HG02885 (cell line): Measurements from ENCODE around the gene SRMS.

Experiments used
- ATAC-seq: cut with Tn5 transposase; IDR thresholded peaks from one replicate; pipeline ENCODE4 v1.9.1; 2021; ENCODE audit warnings: mild to moderate bottlenecking; ENCODE audit not compliant: unreplicated experiment, poor library complexity

Gene SRMS

DNA sequence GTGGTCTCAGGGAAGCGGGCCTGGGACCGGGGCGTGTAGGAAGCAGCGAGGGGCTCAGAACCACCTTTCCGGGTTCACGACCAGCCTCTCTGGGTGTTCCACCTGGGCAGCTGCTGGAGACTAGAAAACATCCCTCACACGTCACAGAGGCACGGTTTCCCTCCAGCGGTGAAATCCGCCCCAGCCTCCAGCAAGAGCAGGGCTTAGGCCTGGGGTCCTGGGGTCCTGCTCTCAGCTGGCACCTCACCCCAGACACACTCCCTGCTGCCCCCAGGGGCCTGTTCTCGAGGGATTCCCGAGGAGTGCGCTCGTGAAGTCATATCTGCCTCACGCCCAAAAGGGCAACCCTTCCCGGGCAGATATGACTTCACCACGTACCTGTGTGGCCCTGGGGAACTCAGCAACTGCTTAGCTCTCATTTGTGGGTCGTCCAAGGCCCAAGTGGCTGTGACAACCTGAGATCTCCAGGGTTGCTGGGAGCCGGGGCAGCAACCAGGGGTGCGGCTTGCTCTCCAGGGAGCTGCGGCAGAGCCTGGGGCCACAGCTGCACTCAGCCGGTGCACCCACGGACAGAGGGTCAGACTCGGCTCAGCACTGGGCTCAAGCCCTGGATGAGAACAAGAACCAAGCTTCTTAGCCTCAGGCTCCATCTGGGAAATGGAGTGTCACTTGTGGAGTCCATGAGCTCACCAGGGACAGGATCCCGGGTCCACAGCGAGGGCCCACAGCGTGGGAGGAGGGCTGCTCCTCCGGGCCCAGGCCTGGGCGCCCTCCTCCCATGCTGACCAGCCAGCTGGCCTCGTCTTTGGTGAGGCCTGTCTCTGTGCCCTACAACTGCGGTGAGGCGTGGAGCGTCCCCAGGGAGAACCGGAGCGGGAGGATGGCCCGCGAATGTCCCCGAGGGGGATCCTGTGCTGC is 7.1 kb upstream of the SRMS start:
- ATAC-seq: no peak

DNA sequence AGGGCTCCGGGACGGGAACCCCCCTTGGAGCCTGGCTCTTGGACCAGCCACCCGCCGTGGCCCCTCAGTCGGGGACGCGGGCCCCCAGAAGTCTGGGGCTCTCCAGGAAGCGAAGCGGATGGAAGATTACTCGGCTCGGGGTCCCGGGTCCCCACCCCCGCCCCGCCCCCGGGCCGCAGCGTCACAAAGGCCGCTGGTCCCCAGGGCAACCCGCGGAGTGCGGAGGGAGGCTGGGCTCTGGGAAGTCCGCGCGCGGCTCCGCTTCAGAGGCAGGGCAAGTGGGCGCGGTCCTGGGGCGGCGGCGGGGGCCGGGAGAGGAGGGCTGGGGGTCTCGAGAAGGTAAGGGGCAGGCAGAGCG is 6.4 kb upstream of the SRMS start, which contains the start of gene FNDC11:
TSS of gene FNDC11 (plus strand) at position 227 of the 358 bp plus-strand sequence. CDS start 1,505 bp downstream, outside the sequence.
- ATAC-seq: no peak

DNA sequence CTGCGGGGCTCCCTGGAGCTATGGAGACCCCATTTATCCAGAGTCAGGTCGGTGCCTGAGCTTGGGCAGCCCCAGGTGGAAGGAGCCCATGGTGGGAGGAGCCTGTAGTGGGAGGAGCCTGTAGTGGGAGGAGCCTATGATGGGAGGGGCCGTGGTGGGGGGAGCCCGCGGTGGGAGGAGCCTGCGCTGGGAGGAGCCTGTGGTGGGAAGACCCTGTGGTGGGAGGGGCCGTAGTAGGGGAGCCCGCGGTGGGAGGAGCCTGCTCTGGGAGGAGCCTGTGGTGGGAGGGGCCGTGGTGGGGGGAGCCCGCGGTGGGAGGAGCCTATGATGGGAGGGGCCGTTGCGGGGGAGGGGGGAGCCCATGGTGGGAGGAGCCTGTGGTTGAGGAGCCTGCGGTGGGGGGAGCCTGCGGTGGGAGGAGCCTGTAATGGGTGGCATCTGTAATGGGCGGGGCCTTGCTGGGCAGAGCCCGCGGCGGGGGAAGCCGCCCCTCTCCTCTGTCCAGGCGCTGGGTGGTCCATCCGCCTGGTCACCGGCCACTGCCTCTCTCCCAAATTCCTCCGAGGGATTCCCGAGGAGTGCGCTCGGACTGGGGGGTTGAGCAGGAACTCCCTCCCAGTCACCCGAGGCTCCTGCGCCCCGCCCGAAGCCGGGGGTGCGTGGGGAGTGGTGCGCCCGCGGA is 5.8 kb upstream of the SRMS start:
- no peak for ATAC-seq

DNA sequence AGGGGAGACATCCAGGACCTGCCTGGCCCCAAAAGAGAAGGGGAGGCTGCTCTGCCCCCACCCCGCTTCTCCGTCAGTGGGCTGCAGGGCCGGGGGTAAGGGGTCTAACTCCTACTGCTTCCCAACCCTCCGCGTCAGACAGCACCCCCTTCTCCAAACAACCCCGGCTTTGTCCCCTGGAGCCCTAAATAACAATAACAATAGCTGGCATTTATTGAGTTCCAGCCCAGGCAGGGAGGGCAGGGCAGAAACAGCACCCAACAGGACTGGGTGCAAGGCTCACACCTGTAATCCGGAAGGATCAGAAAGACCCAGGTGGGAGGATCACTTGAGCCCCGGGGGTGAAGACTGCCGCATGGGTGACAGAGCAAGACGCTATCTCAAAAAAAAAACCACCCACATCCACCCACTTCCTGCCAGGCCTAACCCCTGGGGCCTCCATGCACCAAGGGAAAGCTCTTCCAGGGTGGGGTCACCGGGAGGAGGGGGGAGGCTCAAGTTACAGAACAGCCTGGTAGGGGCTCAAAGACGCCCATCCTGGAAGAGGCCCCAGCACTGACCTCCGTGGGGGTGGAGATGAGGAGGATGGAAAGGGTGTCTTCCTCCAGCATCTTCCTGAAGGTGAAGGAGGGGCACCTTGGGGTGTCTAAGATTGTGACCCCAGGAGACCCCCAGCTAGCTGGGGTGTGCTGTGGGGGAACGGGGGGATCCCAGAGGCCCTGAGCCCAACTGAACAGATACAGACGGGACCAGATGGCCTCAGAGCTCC is 5.1 kb upstream of the SRMS start:
- ATAC-seq: no peak

DNA sequence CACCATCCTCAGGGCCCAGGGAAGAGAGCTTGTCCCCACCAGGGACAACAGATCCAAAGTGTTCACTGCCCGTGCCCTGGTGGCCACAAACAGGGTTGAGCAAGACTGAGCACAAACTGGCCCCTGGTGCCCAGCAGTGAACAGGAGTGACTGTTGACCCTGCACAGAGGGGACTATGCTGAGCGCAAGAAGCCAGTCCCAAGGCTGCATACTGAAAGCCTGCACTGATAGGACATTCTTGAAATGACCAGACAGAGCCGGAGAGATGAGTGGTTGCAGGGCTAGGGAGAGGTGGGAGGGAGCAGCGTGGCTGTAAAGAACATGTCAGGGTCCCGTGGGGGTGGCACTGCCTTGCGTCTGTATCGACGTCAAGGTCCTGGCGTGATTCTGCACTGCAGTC is 3.5 kb upstream of the SRMS start:
- ATAC-seq: no peak

DNA sequence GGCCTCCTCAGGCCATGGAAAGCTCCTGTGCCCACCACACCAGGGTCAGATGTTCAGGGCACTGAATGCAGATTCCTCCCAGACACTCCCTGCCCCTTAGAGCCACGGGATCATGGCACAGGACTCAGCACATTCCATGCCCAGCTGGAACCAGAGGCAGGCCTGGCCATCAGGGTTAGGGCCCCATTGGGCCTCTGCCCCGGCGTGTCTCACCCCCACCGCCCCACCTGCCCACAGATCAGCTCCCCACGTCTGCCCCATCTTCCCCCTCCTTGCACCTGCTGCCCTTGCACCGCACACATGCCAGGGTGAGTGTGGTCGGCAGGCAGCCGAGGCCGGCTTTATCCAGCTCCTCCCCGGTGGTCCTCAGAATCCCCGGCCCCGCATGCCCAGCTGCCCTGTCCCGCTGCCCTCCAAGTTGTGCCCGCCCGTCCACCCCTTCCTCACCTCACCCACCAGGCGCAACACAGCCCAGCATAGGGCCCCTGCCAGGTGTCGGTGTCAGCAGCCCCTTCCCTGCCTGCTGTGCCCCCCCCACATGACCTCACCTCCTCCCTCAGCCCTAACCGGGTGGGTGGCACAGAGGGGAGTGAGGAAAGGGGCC is 2.2 kb upstream of the SRMS start:
- ATAC-seq: no peak

DNA sequence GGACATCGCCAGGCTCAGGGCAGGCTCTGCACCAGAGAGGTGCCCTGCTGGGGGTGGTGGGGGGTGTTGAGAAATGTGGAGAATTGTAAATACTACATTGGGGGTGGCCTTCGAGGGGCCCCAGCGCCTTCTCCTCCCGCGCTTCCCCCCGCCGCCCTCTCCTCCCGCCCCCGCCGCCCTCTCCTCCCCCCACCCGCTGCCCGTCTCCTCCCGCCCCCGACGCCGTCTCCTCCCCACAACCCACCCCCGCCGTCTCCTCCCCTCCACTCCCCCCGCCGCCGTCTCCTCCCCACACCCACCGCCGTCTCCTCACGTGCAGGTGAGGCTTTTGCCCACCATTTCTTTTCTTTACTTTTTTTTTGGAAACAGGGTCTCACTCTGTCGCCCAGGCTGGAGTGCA is 1.5 kb upstream of the SRMS start:
- no peak for ATAC-seq

DNA sequence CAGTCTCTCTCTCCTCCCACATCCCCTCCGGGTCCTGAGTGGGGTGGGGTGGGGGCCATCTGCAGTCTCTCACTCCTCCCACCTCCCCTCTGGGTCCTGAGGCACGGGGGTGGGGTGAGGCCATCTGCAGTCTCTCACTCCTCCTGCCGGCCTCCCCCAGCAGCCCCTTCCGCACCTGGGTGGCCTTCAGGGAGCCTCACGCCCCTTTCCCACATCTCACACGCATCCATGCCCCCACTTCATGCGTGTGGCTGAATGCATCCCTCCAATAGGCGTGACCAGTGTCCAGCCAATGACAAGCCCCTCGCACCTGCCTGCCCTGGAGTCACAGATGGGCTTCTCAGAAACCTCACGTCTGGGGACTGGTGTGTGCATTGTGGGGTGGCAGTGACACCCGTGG is 993 bp upstream of the SRMS start:
- no peak for ATAC-seq

DNA sequence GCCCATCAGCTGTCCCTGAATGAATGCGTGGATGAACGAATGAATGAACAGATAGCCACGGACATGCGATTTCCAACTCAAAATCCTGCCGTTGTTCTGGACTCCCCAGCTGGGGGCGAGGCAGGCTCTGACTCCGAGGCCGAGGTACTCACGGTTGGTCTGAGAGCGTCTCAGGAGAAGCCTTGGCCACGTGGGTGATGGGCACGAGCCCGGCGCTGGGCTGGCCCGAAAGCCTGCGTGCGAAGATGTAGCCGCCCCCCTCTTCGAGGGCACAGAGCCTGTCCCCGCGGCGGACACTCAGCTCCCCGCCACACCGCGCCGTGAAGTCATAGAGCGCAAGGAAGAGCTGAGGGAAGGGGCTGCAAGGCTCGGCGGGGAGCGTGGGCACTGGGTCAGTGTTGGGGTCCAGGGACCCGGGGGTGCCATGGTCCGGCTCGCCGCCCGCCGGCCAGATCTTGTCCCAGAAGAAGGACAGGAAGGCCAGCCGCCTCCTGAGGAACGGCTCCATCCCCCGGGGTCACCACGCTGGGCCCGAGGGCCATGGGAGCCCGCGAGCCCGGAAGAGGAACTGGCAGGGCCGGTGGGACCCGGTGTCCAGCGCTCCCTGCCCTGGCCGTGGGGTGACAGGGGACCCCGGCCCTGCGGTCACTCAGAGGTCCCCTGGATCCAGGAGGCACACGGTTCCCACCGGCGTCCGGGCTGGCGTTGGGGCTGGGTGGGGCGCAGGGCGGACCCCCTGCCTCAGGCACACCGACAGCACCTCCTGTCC is 409 bp downstream of the SRMS start:
- ATAC-seq: no peak

DNA sequence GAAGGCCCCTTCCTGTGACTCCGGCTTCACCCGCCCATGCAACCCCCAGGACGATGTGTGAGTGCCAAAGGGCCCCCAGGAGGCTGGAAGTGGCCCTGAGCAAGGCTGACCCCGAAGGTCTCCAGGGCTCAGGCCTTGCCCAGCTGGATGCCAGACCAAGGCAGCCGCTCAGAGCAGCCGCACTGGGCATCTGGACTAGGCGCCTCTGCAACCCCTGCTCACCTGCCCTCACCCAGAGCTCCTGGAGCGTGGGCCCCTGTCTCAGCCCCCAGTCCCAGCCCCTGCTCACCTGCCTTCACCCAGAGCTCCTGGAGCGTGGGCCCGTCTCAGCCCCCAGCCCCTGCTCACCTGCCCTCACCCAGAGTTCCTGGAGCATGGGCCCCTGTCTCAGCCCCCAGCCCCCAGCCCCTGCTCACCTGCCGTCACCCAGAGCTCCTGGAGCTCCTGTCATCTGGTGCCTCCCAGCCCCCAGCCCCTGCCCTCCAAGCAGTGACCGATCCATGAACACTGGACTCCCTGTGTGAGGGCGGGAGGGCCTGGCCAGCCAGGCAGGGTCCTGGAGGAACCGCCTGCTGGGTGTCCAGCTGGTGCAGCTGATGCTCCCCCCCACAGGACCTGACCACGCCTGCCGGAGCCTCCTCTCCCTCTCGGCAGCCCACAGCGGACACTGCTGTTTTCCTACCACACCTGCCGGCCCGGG is 1.1 kb downstream of the SRMS start:
- no peak for ATAC-seq

DNA sequence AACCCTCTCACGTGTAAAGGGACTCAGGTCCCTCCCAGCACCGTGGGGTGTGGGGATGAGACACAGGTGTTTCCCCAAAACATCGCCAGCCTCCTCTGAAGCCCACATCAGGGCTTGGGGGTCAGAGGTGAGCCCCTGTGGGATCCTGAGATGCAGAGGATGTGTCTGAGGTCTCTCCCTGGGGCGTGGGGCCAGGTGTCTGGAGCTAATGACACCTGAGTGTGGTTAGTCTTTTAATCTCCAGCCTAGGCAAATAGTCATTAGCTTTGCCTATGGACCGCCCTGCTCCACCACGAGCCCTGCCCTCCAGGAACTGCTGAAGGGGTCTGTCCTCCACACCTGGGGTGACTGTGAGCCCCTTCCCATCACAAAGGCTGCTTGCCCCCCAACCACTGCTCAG is 1.7 kb downstream of the SRMS start:
- no peak for ATAC-seq

DNA sequence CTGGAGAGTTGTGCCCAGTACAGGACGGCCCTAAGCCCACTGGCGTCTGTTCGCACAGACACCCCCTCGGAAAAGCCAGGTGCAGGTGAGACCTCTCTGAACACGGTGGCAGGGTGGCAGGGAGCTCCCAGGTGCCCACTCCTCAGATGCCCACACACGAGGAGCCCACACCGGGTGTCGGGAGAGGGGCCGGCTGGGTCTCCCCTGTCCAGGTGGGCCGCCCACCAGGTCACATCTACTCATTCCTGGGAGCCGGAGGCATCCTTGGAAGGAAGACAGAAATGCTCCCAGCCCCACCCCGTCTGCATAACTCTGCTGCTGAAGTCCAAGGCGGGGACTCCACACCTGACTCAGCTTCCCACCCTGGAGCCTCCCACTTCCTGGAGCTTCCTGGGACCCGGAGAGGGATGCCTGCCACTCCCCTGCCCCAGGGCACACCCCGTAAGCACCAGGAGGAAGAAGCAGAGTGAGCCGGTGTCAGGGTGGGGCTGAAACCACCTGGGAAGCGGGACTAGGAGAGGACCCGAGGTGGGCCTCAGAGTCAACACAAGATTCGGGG is 2.5 kb downstream of the SRMS start:
- ATAC-seq: no peak

DNA sequence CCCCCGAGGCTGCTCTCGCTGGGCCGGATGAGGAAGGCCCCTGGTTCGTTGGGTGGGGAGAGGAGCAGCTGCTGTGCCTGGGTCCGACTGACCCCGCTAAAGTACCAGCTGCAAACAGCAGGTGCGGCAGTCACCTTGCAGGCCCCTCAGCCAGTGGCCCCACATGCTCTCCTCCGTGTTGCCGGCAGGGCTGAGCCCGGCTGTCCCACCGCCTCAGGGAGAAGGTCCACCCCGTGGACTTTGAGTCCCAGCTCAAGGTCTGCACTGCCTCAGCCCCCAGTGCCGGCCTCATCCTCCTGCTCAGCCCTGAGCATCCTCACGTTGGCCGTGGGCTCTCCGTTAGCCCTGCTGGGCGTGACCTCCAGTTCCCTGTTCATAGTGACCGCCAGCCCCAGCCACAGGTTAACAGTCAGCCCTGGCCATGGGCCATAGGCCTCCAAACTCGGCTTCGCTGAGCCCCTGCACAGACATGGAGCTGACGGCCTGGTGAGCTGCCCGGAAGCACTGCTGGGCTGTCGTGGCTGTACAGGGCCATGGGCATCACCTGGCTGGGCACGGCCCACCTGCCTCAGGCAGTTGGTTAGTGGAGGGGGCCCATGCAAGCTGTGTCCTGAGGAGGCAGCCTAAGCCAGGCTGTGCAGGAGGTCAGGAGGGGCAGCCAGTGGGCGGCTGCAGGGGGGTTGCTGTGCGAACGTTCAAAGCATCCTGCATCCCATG is 3.1 kb downstream of the SRMS start:
- ATAC-seq: no peak

DNA sequence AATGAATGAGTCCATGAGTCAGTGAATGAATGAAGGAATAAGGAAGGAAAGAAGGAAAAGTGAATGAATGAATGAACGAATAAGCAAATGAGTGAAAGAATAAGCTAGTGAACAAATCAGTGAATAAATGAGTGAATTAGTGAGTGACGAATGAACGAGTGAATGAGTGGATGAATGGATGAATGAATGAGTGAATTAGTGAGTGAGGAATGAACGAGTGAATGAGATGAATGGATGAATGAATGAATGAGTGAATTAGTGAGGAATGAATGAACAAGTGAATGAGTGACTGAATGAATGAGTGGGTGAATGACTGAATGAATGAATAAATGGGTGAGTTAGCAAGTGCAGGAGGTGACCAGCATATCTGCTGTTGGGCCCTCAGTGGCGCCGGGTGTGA is 3.8 kb downstream of the SRMS start:
- ATAC-seq: no peak

DNA sequence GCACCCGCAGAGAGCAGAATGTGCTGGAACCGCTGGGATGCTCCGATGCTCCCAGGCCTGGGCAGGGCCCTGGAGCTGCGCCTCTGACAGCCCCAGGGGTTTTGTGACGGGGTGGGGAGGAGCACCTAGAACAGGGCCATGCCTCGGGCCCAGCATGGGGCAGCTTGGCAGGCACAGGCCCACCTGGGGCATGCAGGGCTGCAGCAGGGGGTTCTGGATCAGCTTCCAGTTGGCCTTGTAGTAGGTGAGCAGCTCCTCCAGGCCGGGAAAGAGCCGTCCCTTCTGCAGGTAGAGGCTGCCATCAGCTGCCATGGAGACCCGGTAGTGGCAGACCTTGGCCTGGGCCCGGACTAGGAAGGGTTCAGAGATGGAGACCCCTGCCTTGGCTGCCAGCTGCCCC is 4.4 kb downstream of the SRMS start:
- ATAC-seq: no peak

DNA sequence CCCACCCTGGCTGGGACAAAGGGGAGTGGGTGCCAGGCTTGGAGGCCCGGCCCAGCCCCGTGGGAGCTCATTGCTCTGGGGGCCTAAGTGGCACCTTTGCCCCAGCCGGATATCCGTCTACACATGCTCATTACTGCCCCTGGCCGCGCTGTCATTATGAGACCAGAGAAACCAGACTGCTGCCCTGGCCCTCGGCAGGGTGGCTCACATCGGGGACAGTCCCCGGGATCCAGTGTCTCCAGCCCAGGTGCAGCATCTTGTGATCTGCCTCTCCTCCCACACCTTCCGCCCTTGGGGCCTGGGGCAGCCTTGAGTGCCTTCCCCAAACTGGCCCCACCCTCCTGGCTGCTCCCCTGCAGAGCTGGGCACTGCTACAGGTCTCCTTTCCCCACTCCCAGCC is 4.9 kb downstream of the SRMS start:
- ATAC-seq: no peak

DNA sequence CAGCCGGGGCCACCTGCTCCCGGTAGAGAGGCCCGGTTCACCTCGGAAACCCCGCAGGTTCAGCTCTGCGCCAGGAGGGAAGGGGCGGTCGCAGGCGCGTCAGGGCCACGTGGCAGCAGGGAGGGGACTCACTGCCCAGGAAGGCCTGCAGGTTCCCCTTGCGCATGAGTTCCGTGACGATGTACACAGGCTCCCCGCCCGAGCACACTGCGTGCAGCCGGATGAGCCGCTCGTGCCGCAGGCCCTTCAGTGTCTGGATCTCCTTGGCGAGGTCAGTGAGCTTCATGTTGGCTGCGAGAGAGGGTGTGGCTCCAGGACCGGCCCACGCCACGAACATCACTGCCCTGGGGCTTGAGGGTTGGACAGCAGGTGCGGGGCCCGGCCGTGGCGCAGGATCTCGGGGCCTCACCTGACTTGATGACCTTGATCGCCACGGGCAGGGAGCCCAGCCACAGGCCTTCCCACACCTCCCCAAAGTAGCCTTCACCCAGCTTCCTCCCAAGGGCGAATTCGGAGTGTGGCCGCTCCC is 5.5 kb downstream of the SRMS start:
- no peak for ATAC-seq

DNA sequence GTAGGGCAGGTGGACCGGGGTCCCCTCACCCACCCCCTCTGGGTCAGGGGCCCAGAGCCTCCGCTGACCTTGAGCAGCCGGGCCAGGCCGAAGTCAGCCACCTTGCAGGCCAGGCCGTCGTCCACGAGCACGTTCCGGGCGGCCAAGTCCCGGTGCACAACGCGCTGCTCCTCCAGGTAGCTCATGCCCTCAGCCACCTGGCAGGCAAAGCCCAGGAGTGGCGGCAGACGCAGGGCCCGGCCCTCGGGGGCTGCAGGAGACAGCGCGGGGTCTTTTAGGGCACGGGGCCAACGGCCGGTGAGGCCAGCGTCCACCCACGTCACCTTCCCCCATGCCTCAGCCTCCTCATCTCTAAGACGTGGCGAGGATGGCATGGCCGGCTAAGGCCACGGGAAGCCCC is 6.2 kb downstream of the SRMS start:
- ATAC-seq: no peak
